Keratinocyte (primary cell): Measurements from ENCODE around the gene RPTN. TPM values are rescaled to one million over a fixed set of nuclear protein-coding genes. Genes with fewer than 3 reads are reported as not detected.

ENCODE experiments used
- DNase-seq: peaks from one replicate; pipeline ENCODE4 v3.0.0-alpha.2; 2011; ENCODE audit warnings: low read depth, missing footprints, low spot score
- FAIRE-seq: peaks from 2 replicates; lab custom pipeline; 2011; peaks lifted over from hg19 to GRCh38; lab: Jason Lieb, UNC
- H2AFZ ChIP-seq: 2 replicates; pipeline ENCODE4 v1.6.0; 2012; ENCODE audit warnings: low read length, control low read depth, inconsistent platforms; ENCODE audit not compliant: control insufficient read depth
- H3K27ac ChIP-seq: 2 replicates; pipeline ENCODE4 v1.5.1; 2011; ENCODE audit warnings: low read length; ENCODE audit not compliant: control insufficient read depth, insufficient read depth
- H3K27me3 ChIP-seq: 3 replicates; pipeline ENCODE4 v1.6.0; 2011; ENCODE audit warnings: low read length; ENCODE audit not compliant: control insufficient read depth, insufficient read depth; ENCODE audit errors: extremely low read depth
- H3K36me3 ChIP-seq, 2 experiments: 2 replicates in 1 of 2; 3 replicates in 1 of 2; pipeline ENCODE4 v1.5.1; 2011; ENCODE audit warnings: low read length in 2 of 2, mild to moderate bottlenecking in 1 of 2; ENCODE audit not compliant: control insufficient read depth in 2 of 2, insufficient read depth in 2 of 2; ENCODE audit errors: extremely low read depth in 1 of 2
- H3K4me1 ChIP-seq: 3 replicates; pipeline ENCODE4 v1.5.1; 2011; ENCODE audit warnings: low read length; ENCODE audit not compliant: control insufficient read depth, insufficient read depth; ENCODE audit errors: extremely low read depth
- H3K4me2 ChIP-seq: 3 replicates; pipeline ENCODE4 v1.6.0; 2011; ENCODE audit warnings: low read depth, low read length; ENCODE audit not compliant: control insufficient read depth, insufficient read depth; ENCODE audit errors: extremely low read depth
- H3K4me3 ChIP-seq, 3 experiments: fragments of 200-600 bp in 1 of 3; sonication (generic) in 1 of 3; 2 replicates in 2 of 3; 3 replicates in 1 of 3; pipeline ENCODE4 v1.5.1; 2011 to 2016; ENCODE audit warnings: low read length in 3 of 3, mild to moderate bottlenecking in 3 of 3, control low read depth in 2 of 3, inconsistent platforms in 1 of 3, low read depth in 1 of 3, mixed read lengths in 1 of 3, mixed run types in 1 of 3, moderate library complexity in 1 of 3; ENCODE audit not compliant: control insufficient read depth in 2 of 3, insufficient read depth in 2 of 3; ENCODE audit errors: extremely low read depth in 1 of 3
- H3K79me2 ChIP-seq: 2 replicates; pipeline ENCODE4 v1.6.0; 2012; ENCODE audit warnings: low read length; ENCODE audit not compliant: control insufficient read depth, insufficient read depth
- H3K9ac ChIP-seq: 3 replicates; pipeline ENCODE4 v1.6.0; 2011; ENCODE audit warnings: low read length; ENCODE audit not compliant: control insufficient read depth, insufficient read depth; ENCODE audit errors: extremely low read depth
- H3K9me1 ChIP-seq: 3 replicates; pipeline ENCODE4 v1.6.0; 2011; ENCODE audit warnings: low read length; ENCODE audit not compliant: control insufficient read depth, insufficient read depth; ENCODE audit errors: extremely low read depth
- H3K9me3 ChIP-seq: 2 replicates; pipeline ENCODE4 v1.5.1; 2012; ENCODE audit warnings: low read depth, low read length; ENCODE audit not compliant: control insufficient read depth
- H4K20me1 ChIP-seq: 3 replicates; pipeline ENCODE4 v1.6.0; 2011; ENCODE audit warnings: low read length; ENCODE audit not compliant: control insufficient read depth, insufficient read depth; ENCODE audit errors: extremely low read depth
- EZH2 ChIP-seq: IDR thresholded peaks from one replicate; pipeline ENCODE4 v1.6.1; 2012; ENCODE audit warnings: inconsistent platforms, mild to moderate bottlenecking, low read length, moderate library complexity
- dilution Hi-C: fragments of 300-500 bp; cut with MboI; formaldehyde crosslinking; loops from one replicate; pipeline ENCODE4 v1.7.0; 2020; ENCODE audit warnings: low sequenced_read_pairs; ENCODE audit not compliant: extremely low pct_ligation_motif_present
- polyA plus RNA-seq, 5 experiments: library from polyadenylated mRNA; depleted of rRNA in 3 of 5; stranded (reverse) in 3 of 5; stranded (forward) in 1 of 5; unstranded in 1 of 5; fragments of >200 nt; gene quantifications; 1 replicate in 1 of 5; 2 replicates in 3 of 5; 3 replicates in 1 of 5; pipeline versions ENCODE4 v1.2.1 to v1.2.3, GENCODE V29; 2011 to 2012; ENCODE audit warnings: missing spikeins in 2 of 5, low read depth in 1 of 5, low replicate concordance in 1 of 5
- TF ChIP-seq, protein P1 (sequence below), 3 experiments: IDR thresholded peaks in 1 of 3; conservative IDR thresholded peaks in 1 of 3; optimal IDR thresholded peaks in 1 of 3; 2 replicates in 2 of 3; 3 replicates in 1 of 3; pipeline versions ENCODE3 to v1.5.1; 2011; ENCODE audit warnings: low read length in 3 of 3, mild to moderate bottlenecking in 3 of 3, moderate library complexity in 2 of 3, control low read depth in 1 of 3, inconsistent platforms in 1 of 3; ENCODE audit not compliant: insufficient read depth in 2 of 3; ENCODE audit errors: extremely low read depth in 1 of 3

The RPTN gene
- polyA plus RNA-seq, 1 donor (not counting 4 experiments of a cell fraction or from before 2014, with no cell fraction given) = 0.64 TPM

DNA sequence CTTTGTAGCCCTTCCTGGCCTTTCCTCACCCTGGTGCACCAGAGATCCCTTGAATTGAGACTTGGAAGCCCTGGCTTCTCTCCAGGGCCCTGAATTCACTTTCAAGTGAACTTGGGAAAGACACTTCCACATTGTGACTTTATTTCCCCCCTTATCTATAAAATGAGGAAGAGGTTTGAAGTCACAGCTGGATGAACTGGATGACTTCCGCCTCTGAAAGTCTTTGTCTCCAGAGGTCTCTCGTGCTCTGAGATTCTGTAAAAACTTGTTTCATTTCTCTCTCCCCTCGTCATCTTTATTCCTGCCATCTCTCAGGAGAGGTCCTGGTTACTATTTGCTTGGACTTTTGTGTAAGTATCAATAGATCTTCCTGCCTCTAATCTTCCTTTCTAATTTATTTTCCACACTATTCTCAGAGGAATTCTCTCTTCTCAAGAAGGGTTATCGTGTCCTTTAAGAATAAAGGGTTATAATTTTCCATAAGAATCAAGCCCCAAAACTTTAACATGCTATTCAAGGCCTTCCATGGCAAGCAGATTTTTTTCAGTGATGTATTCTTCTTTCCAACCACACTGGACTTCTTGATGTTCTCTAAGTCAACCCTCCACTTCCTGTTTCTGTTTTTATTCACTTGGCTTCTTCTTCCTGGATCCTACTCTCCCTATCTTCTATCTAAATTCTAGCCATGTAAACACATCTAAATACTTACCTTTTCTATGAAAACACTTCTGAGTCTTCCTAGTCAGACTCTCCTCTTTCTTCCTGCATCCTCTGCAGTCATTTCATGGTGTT lies 6.5 kb upstream of the RPTN start:
- Histone ChIP-seq H3K4me2 (no peak overlapping the region), H3K9me1 (no peaks in the 10 kb centered on the region), H3K9me3 (no peaks in the 10 kb centered on the region), H4K20me1 (no peaks in the 10 kb centered on the region), H3K4me1 (peaks cover 49% of the 10 kb centered on the region), H2AFZ (peak overlapping the region; percentile 25), H3K36me3 (no peaks in the 10 kb centered on the region), H3K27me3 (no peaks in the 10 kb centered on the region), H3K79me2 (no peaks in the 10 kb centered on the region), H3K4me3 (no peak overlapping the region), H3K27ac (no peak overlapping the region), H3K9ac (no peak overlapping the region)
- FAIRE-seq = peak; percentile 5
- dilution Hi-C loops = no loop called here
- no peak for DNase-seq
- no peak for TF ChIP-seq EZH2
- TF ChIP-seq, protein P1, sequence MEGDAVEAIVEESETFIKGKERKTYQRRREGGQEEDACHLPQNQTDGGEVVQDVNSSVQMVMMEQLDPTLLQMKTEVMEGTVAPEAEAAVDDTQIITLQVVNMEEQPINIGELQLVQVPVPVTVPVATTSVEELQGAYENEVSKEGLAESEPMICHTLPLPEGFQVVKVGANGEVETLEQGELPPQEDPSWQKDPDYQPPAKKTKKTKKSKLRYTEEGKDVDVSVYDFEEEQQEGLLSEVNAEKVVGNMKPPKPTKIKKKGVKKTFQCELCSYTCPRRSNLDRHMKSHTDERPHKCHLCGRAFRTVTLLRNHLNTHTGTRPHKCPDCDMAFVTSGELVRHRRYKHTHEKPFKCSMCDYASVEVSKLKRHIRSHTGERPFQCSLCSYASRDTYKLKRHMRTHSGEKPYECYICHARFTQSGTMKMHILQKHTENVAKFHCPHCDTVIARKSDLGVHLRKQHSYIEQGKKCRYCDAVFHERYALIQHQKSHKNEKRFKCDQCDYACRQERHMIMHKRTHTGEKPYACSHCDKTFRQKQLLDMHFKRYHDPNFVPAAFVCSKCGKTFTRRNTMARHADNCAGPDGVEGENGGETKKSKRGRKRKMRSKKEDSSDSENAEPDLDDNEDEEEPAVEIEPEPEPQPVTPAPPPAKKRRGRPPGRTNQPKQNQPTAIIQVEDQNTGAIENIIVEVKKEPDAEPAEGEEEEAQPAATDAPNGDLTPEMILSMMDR (optimal IDR thresholded peaks at IDR 0.05 in 1 of 3, IDR thresholded peaks at IDR 0.05 in 1 of 3, conservative IDR thresholded peaks at IDR 0.05 in 1 of 3; ENCODE audit: extremely low read depth in 1 of 3, insufficient read depth in 2 of 3, low read length in 3 of 3) = no peak

DNA sequence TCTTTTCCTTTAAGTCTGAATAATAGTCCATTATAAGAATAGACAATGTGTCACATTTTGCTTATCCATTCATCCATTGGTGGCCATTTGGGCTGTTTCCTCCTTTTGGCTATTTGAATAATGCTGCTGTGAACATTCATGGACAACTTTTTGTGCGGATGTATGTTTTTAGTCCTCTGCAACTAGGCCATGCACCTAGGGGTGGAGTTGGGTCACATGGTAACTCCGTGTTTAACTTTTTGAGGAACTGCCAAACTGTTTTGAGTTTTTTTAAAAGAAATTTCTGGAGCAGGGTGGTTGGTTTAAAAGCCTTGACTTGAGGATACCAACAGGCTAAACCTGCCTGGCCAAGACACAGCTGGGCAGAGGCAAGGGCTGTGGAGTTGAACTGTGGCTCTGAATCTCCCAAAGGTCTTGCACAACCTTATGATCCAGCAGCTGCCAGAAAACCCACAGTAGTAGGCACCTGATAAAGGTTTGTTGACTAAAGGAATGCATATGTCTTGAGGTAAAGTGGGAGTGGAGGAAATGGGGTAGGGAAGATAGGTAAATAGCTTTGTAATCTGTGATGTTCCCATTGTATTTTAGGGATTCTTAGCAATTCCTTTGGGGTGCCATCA lies 5.6 kb upstream of the RPTN start:
- dilution Hi-C loops = no loop called here
- H3K9me3 ChIP-seq = no peaks in the 10 kb centered on the region
- no peak overlapping the region for H3K9ac ChIP-seq
- H3K36me3 ChIP-seq = no peaks in the 10 kb centered on the region
- TF ChIP-seq, protein P1 (optimal IDR thresholded peaks at IDR 0.05 in 1 of 3, IDR thresholded peaks at IDR 0.05 in 1 of 3, conservative IDR thresholded peaks at IDR 0.05 in 1 of 3; ENCODE audit: extremely low read depth in 1 of 3, insufficient read depth in 2 of 3, low read length in 3 of 3) = no peak
- no peak for TF ChIP-seq EZH2
- H3K27me3 ChIP-seq = no peaks in the 10 kb centered on the region
- H4K20me1 ChIP-seq = no peaks in the 10 kb centered on the region
- H3K4me3 ChIP-seq = no peak overlapping the region
- no peak overlapping the region for H3K4me2 ChIP-seq
- H3K9me1 ChIP-seq = no peaks in the 10 kb centered on the region
- peaks cover 49% of the 10 kb centered on the region for H3K4me1 ChIP-seq
- H3K79me2 ChIP-seq = no peaks in the 10 kb centered on the region
- H2AFZ ChIP-seq = no peak overlapping the region
- DNase-seq (no peak), FAIRE-seq (peak; percentile 66)
- H3K27ac ChIP-seq = no peak overlapping the region
